Body of pancreas (tissue), 4 donors: ENCODE data around the gene ALDH9A1.
A peak's percentile ranks its signal among the peaks of the same experiment; 100 is the strongest.

ENCODE experiments used
- POLR2A ChIP-seq, 3 donors: fragments of 450-650 bp; IDR thresholded peaks; one replicate each; pipeline ENCODE4 v1.6.1; 2016; ENCODE audit warnings: antibody characterized with exemption in 3 of 3, mild to moderate bottlenecking in 2 of 3
- TF ChIP-seq, protein P1 (sequence below), 7 experiments: fragments of 450-650 bp in 4 of 7; fragments of 200-600 bp in 3 of 7; sonication (generic) in 3 of 7; IDR thresholded peaks; one replicate each; pipeline ENCODE4 v1.5.1; 2016 to 2019; ENCODE audit warnings: antibody characterized with exemption in 7 of 7

DNA sequence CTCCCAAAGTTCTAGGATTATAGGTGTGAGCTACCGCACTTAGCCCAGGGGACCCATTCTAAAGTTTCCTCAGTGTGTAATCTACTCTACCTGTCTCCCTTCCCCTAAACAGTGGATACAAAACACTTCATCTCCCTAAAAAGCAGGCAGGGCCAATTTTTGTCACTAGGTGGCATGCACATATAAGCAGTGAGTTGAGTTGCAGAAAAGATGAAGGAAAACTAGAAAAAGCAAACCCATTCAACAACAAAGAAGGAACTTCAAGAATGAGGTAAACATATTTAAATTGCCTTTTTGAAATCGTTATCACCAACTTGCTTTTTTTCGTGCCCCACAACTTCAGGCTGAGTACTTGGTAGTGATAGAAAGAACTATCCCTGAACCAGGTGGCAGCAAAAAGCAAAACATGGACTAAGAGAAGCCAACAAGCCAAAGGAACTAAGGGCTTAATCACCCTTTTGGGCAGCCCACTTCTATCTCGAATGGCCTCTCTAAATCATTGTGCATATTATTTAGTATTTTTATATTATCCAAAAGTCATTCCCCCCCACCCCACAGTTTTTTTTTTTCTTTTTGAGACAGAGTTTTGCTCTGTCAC lies 19.7 kb upstream of the ALDH9A1 start:
- TF ChIP-seq, protein P1, sequence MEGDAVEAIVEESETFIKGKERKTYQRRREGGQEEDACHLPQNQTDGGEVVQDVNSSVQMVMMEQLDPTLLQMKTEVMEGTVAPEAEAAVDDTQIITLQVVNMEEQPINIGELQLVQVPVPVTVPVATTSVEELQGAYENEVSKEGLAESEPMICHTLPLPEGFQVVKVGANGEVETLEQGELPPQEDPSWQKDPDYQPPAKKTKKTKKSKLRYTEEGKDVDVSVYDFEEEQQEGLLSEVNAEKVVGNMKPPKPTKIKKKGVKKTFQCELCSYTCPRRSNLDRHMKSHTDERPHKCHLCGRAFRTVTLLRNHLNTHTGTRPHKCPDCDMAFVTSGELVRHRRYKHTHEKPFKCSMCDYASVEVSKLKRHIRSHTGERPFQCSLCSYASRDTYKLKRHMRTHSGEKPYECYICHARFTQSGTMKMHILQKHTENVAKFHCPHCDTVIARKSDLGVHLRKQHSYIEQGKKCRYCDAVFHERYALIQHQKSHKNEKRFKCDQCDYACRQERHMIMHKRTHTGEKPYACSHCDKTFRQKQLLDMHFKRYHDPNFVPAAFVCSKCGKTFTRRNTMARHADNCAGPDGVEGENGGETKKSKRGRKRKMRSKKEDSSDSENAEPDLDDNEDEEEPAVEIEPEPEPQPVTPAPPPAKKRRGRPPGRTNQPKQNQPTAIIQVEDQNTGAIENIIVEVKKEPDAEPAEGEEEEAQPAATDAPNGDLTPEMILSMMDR (IDR thresholded peaks at IDR 0.05): peak; percentile 30 to 85 (median 71)
- no peak for TF ChIP-seq POLR2A (IDR thresholded peaks at IDR 0.05)
